ENCODE data around the gene SRSF6.
"Not testable (repeated sequence)": the region's sequence is repeated elsewhere in the genome, so short reads cannot be mapped to it uniquely, and the experiment has no call there.

Gene SRSF6

DNA sequence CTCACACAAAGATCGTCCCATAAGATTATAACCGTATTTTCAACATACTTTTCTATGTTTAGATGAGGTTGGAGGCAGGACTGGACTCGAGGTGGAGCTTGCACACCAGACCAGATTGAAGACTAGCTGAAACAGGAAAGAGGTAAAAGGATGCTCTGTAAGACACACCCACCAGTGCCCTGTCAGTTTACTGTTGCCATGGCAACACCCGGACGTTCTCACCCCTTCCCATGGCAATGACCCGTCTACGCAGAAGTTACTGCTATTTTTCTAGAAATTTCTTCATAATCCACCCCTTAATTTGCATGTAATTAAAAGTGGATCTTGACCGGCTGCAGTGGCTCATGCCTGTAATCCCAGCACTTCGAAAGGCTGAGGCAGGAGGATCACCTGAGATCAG is 13.6 kb upstream of the SRSF6 start:
- peak; percentile 13 for DNase-seq (ENCODE audit: low read depth)
- H3K4me3 ChIP-seq (ENCODE audit: low read depth, low read length): no peak overlapping the region
- TF ChIP-seq, protein P1, sequence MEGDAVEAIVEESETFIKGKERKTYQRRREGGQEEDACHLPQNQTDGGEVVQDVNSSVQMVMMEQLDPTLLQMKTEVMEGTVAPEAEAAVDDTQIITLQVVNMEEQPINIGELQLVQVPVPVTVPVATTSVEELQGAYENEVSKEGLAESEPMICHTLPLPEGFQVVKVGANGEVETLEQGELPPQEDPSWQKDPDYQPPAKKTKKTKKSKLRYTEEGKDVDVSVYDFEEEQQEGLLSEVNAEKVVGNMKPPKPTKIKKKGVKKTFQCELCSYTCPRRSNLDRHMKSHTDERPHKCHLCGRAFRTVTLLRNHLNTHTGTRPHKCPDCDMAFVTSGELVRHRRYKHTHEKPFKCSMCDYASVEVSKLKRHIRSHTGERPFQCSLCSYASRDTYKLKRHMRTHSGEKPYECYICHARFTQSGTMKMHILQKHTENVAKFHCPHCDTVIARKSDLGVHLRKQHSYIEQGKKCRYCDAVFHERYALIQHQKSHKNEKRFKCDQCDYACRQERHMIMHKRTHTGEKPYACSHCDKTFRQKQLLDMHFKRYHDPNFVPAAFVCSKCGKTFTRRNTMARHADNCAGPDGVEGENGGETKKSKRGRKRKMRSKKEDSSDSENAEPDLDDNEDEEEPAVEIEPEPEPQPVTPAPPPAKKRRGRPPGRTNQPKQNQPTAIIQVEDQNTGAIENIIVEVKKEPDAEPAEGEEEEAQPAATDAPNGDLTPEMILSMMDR (IDR thresholded peaks at IDR 0.05; ENCODE audit: low read depth, low read length): no peak
- no peak for TF ChIP-seq POLR2A (IDR thresholded peaks at IDR 0.05; ENCODE audit: extremely low read depth, insufficient read length)
- TF ChIP-seq MYC (IDR thresholded peaks at IDR 0.05; ENCODE audit: low read depth, low read length): no peak
- TF ChIP-seq, protein P2, sequence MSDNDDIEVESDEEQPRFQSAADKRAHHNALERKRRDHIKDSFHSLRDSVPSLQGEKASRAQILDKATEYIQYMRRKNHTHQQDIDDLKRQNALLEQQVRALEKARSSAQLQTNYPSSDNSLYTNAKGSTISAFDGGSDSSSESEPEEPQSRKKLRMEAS (IDR thresholded peaks at IDR 0.05; ENCODE audit: low read depth, low read length): no peak

DNA sequence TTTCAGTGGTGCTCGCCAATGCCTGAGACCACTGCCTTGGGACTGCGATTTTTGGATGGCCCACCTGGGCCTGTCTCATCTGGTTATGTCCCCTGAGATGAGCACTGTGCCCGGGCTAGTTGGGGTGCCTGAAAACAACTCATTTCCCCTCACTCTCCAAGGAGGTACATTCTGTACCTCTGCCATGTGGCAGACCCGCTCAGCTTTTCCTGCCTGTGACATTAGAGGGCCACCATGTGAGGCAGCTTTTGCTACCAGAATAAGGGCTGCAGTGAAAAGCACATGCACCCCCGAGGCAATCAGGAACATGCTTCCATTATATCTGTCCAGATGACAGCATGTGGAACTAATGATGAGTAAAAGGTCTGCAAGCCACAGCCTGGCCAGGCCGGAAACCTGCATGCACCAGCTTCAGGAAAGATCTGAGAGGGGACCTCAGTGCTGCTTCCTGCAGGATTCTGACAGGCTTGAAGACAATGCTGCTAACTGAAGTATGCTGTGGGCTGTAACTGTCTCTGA is 11.3 kb upstream of the SRSF6 start:
- TF ChIP-seq, protein P2 (IDR thresholded peaks at IDR 0.05; ENCODE audit: low read depth, low read length): no peak
- TF ChIP-seq POLR2A (IDR thresholded peaks at IDR 0.05; ENCODE audit: extremely low read depth, insufficient read length): no peak
- TF ChIP-seq MYC (IDR thresholded peaks at IDR 0.05; ENCODE audit: low read depth, low read length): no peak
- TF ChIP-seq, protein P1 (IDR thresholded peaks at IDR 0.05; ENCODE audit: low read depth, low read length): no peak
- H3K4me3 ChIP-seq (ENCODE audit: low read depth, low read length): no peak overlapping the region
- no peak for DNase-seq (ENCODE audit: low read depth)

DNA sequence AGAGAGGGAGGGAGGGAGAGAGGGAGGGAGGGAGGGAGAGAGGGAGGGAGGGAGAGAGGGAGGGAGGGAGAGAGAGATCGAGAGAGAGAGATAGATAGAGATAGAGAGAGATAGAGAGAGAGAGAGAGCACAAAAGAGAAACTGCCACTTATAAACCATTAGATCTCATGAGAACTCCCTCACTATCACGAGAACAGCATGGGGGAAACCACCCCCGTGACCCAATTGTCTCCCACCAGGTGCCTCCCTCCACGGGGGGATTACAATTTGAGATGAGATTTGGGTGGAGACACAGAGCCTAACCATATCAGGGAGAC is 9.3 kb upstream of the SRSF6 start:
- H3K4me3 ChIP-seq (ENCODE audit: low read depth, low read length); DNase-seq (ENCODE audit: low read depth): not testable (repeated sequence)

DNA sequence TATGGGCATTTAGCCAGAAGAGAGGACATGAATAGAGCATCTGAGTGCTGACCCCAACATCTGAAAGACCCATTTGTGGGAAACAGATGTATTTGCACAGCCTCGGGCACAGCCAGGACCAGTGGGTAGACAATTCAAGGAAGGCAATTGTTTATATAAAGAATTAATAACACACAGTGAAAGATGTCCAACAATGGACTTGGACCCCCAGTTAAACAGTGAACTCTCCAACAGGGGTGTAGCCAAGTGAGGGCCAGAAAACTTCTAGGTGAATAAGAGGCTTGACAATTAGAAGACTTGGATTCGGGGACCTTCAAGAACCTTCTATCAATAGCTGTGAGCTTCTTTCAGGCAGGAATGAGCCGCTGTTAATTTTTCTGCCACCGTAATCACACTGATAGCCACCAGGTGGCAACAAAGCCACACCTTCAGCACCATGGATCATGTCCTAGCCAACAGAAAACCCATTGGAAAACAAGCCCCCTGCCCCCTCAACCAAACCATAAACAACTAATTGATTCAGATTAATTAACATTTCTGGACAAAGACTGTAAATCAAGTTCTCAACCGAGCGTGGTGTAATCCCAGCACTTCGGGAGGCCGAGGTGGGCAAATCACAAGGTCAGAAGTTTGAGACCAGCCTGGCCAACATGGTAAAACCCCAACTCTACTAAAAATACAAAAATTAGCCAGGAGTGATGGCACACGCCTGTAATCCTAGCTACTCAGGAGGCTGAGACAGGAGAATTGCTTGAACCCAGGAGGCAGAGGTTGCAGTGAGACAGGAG is 8.8 kb upstream of the SRSF6 start:
- peak; percentile 68 for DNase-seq (ENCODE audit: low read depth)
- no peak overlapping the region for H3K4me3 ChIP-seq (ENCODE audit: low read depth, low read length)

DNA sequence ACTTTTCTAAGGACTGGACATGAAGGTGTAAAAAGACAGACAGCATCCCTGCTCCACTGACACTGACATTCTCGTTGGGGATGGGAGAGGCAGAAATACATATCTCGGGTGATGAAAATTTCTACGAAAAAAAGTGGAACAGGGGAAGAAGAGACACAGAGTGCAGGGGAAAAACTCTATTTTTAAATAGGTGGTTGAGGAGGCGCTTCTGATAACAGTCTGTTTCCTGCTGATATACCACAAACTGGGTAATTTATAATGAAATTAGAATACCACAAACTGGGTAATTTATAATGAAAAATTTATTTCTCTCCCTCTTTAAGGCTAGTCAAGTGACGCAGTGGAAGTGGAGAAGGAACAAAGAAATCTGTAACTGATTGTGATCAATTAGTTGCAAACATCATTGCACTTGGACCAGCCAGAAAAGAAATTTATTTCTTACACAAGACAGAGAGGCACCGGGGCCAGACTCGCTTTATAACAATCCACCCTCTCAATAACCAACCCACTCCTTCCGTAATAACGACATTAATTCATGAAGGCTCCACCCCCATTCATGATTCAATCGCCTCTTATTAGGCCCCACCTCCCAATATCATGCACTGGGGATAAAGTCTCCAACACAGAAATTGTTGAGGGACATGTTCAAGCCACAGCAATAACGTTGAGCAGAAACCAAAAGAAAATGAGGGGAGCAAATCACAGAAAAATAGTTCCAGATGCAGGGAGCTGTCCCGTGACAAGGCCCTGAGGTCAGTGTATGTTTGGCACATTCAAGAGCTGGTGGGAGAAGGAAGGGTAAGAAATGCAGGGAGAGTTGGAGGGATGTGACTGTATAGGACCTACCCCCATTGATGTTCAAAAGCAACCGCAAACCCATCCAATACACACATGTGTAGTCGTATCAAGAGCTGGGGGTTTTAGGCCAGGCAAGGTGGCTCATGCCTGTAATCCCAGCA is 6.6 kb upstream of the SRSF6 start:
- no peak overlapping the region for H3K4me3 ChIP-seq (ENCODE audit: low read depth, low read length)
- no peak for TF ChIP-seq MYC (IDR thresholded peaks at IDR 0.05; ENCODE audit: low read depth, low read length)
- TF ChIP-seq, protein P1 (IDR thresholded peaks at IDR 0.05; ENCODE audit: low read depth, low read length): no peak
- TF ChIP-seq, protein P2 (IDR thresholded peaks at IDR 0.05; ENCODE audit: low read depth, low read length): no peak
- TF ChIP-seq POLR2A (IDR thresholded peaks at IDR 0.05; ENCODE audit: extremely low read depth, insufficient read length): no peak
- DNase-seq (ENCODE audit: low read depth): no peak

More for the DNA sequence above, 8.8 kb upstream of the SRSF6 start:
- TF ChIP-seq POLR2A (IDR thresholded peaks at IDR 0.05; ENCODE audit: extremely low read depth, insufficient read length) (no peak), MYC (IDR thresholded peaks at IDR 0.05; ENCODE audit: low read depth, low read length) (peak; percentile 50)
- TF ChIP-seq, protein P2 (IDR thresholded peaks at IDR 0.05; ENCODE audit: low read depth, low read length): no peak
- TF ChIP-seq, protein P1 (IDR thresholded peaks at IDR 0.05; ENCODE audit: low read depth, low read length): peak; percentile 83

Data from NB4 (cell line).